GM18499 (cell line): ENCODE measurements around the gene TWNK.

ENCODE experiments used
- ATAC-seq: cut with Tn5 transposase; IDR thresholded peaks from one replicate; pipeline ENCODE4 v1.9.1; 2021; ENCODE audit warnings: moderate number of reproducible peaks; ENCODE audit not compliant: insufficient read depth, unreplicated experiment

The TWNK gene

DNA sequence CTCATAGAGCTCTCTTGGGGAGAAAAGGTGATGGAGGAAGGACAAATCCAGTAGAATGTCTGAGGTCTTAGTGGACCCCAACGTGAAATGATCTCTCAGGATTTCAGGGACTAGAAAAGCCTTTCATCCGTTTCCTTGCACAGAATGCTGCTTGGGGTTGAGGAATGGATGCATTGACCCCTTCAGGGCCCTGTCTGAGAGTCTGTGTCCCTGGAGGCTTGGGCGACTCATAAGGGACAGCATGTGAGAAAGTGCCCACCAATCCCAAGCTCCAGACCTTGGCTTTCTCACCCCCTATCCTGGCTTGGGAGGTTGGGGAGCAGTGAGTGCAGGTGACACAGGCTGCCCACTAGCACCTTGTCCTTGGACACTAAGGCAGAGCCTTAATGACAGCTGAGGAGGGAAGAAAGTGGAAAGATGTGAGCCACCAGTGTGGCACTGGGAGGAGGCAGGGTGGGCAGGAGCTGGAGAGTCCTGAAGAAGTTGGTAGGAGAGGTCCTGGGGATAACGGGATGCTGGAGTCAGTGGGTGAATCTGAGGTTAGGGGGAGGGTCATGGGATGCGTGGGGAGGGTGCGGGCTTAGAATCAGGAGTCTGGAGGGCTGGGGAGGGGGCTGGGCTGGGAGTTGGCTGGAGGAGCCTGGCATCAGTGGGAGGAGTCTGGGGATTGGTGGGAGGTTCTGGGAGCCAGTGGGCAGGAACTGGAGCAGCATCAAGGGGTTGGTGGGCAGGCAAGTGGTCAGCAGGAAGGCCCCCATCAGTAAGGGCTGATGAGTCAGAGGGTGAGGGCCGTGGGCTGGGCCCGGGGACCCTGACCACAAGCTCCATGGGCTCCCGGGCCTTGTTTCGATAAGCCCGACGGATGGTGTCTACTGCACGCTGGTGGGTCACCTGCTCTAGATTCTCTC lies 20.8 kb downstream of the TWNK start:
- ATAC-seq = no peak

DNA sequence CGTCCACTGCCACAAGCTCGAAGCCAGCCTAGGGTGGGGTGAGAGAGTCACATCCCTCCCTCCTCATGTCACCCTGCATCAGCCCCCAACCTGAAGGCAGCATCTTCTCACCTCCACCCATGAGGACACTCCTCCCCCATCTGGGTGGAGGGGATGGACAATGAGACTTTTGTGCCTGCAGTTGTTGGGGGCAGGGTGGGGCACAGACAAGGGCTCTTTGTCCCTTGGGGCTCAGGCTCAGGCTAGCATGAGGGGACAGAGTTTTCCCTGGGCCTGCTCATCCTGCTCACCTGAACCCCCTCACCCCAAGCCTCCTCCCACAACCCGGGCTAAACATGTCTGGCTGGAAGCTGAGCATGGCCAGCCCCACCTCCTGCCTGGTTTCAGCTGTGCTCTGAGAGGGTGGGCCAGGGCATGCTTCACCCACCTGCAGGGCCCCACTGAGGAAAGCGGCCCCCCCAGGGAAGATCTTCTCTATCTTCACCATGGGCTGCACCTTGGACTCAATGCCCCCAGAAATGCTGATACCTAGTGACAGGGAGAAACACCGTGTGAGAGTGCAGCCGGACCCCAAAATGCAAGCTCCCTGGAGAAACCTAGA lies 21.6 kb downstream of the TWNK start:
- ATAC-seq = no peak

DNA sequence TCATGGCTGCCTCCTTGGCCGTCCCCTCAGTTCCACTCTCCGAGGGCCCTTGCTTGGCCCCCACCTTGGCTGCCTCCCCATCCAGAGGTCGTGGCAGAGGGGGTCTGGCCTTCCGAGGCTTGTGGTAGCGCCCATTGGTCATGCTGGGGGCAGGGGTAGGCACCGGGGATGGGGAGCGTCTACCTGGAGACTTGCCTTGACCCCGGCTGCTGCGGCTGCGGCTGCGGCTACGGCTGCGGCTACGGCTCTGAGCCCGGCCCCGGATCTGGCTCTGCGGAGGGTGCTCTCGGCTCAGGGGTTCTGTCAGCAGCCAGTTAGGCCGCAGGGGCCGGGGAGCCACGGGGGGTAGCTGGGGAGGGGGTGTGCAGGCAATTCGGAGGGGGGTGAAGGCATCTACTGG lies 23.0 kb downstream of the TWNK start:
- ATAC-seq = no peak

DNA sequence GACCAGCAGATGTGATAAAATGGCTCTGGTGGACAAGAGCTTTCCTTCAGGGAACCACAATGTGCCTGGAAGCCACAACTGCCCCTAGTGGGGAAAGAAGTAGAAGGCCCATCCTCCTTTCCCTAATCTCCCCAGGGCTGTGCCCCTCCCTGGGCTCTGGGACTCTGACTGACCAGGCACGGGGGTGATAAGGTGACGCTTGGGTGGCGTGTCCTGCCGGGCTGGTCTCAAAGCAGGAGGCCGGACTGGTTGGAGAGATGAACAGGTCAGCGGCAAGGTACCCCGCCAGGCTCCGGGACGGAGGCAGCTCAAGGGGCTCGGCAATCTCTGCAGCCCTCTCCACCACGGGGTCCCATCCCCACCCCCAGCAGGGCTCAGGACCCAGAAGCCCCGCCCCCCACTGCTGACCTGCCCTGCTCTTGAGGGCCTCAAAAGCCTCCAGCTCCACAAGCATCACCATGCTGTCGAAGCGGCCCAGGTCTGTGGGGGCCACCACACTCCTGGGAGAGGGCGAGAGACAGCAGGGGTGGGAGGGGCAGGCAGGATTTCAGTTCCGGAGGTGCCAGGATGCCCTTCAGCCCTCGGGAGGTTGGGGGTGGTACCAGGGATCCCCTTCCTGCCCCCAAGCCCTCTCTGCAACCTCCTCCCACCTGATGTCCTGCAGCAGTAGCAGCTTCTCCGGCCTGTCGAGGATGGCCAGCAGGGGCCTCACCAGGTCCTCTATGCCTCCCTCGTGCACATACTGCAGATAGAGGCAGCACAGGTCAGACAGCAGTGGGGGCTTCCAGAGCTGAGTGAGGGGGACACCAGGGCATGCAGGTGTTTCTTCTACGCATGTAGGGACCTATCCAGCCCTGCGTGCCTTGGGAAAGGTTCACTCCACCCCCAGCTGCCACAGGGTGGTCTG lies 24.4 kb downstream of the TWNK start:
- no peak for ATAC-seq

DNA sequence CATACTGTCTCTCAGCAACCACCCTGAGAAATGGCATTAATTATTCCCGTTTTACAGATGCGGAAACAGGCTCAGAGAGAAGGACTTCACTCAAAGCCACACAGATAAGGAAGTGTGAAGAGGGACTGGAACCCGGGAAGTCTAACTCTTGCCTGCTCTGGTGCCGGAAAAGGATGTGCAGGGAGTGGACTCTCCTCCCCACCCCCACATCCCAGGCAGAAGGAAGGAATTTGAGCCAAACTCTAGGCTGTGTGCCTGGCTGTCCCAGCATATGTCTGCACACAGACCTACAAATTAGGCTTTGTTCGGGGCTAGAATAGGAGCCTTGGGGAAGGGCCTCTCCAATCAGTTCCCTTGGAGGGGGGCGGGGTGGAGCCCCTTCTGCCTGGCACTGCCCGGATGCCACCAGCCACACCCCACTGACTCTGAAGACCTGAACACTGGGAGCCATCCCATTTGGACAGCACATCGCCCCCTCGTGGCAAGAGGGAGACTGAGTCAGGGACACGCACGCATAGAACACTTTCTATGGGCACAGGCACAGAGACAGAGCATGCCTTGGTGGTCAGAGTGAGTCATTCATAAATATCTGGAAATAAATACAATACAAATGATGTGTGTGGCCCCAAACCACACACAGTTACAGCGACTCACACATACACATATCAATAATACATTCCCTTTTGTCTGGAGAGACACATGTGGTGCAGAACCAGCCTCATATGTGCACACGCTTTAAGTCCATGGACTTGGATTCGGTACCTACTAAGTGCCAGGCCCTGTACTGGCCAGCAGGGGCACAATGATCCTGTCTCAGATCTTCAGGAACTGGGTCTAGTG lies 25.4 kb downstream of the TWNK start:
- ATAC-seq = peak; percentile 75

DNA sequence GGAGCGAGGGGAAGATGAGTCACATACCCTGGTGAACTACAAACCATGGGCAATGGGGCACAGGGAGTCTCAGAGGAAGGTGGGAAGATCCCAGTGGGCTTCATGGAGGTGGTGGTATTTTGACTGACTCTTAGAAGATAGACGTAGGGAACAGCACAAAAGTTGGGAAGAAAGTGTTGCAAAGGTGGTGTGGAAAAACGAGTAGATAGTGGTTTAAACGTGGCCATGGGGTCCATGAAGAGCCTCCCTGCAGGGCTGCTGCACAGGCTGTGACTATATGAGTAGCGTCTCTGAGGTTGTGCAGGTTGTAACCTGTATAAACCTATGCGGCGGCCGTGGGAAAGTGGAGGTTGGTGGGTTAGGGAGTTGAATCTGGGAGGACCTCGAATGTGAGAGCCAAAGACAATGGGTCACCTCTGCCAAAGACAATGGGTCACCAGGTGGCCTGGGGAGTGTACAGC lies 26.1 kb downstream of the TWNK start:
- ATAC-seq = no peak

DNA sequence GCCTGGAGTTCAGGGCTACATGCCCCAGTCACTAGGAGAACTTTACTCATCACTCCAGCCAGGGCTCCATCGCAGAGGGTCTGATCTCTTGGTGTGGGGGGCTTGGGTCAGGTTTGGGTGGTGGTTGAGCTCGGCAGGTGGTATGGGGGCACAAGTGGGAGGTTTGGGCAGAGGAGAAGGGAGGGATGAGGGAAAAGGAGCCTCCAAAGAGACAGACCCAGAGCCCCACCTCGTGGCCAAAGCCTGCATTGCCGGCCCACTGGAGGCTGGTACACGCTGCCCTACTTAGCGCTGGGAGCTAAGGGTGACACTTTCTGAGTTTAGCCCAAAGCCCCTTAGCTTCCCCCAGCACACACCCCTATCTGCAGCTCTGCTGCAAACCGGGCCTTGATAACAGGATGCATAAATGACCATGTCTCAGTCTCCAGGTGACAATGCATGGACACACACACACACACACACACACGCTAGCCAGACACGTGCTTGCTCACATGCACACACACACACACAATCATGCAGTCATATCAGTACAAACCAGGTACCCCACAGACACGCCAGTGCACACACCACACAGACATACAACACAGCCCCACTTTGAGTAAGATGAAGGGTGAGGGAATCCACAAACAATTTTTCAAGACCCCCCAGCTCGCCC lies 27.0 kb downstream of the TWNK start:
- ATAC-seq = no peak

DNA sequence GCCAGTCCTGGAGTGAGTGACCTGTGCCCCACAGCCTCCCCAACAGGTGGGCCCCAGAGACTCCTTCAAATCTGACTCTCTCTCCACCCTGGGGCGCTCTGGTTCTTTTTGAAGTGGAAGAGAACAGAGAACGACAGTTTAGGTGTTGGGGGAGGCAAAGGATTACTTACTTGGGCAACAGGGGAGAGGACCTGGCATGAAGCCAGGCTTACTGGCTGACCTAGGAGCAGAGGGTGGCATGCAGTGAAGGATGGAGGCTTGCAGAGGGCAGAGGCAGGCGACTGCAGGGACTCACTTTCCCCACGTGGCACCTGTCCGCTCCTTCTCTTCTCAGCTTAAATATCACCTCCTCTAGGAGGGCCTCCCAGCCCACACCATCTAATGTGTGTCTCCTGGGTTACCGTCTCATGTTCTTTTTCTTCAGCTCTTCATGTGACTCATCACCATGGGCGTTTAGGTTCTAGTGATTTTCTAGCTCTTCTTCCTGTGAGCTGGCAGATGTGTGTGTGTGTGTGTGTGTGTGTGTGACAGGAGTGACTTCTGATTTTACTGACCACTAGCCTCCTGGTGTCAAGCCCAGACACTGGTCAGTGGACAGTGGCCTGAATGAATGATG lies 27.7 kb downstream of the TWNK start:
- no peak for ATAC-seq

DNA sequence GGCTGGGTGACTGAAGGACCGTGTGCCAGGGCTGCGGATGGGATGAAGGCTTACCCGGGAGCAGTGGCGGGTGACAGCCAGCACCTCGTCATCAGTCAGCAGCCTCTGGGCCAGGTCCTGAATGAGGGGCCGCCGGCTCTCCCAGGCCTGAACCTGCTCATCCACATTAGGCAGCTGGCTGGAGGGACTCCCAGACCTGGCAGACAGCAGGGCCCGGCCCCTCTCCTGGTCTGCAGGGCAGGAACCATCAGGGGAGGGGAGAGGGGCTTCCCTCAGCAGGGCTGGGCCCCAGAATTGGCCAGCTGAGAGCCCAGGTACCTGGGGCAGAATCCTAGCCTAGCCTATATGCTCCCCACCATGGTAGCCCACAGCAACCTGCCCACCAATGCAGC lies 28.2 kb downstream of the TWNK start:
- ATAC-seq = no peak

DNA sequence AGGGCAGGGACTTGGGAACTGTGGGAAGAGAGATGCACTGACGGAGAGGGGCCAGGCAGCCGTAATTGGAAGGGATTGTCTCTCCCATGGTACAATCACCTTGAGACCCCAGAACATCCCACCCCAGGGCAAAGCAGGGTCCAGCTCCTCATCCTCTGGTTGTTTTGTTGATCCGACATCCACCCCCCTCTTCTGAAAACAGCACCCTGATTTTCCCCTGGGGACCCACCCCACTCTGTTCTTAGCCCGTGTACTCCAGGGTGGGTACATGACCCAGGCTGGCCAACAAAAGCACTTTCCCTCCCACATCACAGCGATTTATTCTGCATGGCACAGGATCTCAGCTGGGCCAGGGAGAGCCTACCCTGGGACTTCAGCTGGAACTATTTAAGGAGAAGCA lies 29.5 kb downstream of the TWNK start:
- ATAC-seq = no peak

DNA sequence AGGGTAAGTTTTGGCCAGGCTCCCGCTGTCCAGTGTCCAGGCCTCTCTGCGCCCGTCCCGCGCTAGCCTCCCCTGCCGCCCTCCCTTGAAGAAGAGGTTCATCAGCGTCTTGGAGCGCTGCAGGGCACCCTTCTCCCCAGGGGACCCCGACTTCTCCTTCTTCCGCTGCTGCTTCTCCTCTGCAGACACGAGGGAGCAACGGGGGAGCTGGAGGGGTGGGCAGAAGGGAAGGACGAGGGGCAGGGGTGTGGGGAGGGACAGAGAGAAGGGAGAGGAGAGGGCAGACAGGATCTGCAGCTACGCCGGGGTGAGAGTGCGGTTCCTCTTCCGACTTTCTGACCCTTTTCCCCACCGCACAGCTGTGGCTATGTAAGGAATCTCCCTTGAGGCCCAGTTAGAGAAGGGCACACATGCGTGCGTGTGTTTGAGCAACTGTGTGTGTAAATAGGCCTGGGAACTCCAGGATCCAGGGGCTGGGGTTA lies 30.8 kb downstream of the TWNK start:
- no peak for ATAC-seq

DNA sequence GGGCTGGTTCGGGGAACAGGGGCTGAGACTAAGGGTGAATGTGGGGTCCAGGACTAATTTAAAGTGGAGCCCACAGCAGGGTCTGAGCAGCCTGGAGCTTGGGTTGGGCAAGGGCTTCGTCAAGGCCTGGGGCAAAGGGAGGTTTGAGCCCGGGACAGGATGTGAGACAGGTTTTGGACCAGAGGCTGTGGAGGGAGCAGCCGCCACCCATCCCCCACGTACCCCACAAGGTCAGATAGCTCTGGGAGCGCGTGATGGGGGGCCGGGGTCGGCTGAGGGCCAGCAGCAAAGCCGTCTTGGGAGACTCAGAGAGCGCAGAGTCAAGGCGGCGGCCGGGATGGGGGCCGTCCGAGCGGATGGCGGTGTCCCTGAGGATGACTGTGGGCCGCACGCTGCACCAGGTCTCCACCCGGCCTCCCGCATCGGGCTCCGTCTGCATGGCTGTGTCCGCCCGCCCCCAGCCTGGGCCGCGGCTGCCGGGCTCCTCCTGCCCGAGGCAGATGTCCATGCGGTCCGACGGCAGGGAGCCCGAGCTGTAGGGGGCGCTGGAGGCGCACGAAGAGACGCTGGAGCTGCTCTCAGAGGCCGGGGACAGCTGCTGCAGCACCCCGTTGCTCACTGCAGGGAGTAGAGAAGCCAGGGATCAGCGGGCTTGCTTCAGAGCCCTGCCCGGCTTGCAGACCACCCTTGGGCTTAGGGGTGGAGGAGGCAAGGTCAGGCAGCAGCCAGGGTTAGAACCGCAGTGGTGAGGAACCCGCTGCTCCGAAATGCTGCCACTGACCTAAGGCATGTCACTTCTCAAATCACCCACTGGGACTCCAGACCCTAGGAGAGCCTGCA lies 31.5 kb downstream of the TWNK start:
- no peak for ATAC-seq

DNA sequence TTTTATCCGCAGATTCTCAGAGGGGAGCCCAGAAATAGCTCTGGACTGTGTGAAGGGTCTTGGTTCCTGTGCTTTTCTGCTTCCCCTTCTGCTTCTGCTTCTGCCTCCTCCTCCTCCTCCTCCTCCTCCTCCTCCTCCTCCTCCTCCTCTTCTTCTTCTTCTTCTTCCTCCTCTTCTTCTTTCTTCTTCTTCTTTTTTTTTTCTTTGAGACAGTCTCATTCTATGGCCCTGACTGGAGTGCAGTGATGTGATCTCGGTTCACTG lies 32.0 kb downstream of the TWNK start:
- no peak for ATAC-seq

DNA sequence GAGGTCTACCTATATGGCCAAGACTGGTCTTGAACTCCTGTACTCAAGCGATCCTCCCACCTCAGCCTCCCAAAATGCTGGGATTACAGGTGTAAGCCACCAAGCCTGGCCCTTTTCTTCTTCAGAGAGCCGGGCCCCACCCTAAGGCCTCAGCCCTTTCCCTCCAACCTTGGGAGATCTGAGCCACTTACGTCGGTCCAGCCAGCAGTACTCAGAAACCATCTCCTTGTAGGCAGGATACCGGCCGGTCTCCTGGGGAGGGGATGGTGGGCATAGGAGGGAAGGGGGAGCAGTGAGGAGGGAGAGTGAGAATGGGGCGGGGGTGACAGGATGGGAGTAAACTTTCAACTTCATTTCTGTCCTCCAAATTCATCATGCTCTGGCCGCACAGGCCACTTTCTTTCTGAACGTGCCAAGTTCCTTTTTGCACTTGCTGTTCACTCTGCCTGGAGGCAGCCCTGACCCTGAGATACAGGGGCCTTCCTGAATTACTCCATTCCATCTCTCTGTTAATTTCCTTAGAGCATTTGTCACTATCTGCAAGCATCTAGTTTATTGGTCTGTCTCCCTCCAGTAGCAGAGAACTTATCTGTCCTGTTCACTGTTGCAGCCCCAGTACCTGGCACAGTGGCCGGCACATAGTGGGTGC lies 33.2 kb downstream of the TWNK start:
- ATAC-seq = no peak

DNA sequence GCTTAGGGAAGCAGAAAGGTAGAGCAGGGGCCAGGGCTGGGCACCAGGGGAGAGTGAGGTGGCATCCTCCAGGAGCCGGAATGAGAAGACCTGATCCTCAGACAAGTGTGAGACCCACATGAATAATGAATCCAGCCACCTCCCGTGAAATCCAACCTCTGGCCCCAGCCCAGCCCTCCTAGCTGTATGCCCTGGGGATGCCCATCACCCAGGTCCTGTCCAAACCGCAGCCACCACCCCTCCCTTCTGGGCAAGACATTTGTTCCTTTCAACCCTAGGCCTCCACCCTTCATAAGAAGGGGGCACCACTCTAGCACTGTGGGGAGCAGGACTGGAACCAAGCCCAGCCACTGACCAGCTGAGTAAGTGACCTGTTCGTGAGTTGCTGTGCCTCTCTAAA lies 33.9 kb downstream of the TWNK start:
- ATAC-seq = no peak

DNA sequence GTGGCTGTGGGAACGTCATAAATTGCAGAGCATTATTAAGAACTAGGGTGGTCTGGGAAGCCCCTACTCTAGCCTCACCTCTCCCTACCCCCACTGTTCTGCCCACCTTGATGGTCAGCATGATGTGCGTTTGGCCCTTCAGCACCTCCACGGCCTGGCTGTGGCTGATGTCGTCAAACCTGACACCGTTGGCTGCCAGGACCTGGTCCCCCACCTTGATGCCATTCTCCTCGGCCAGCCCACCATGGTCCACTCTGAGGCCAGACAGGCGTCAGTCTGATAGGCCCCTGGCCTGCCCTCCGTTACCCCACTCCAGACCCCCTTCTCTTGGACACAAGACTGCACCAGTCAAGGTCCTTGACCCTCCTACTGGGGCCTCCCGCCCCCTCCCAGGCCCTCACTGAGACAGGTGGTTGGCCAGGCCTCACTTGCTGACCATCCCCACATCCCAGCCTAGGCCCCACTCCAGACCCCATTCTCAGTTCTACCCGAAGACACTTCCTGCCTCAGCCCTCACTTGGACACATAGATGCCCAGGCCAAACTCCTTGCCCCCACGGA lies 34.4 kb downstream of the TWNK start:
- no peak for ATAC-seq

DNA sequence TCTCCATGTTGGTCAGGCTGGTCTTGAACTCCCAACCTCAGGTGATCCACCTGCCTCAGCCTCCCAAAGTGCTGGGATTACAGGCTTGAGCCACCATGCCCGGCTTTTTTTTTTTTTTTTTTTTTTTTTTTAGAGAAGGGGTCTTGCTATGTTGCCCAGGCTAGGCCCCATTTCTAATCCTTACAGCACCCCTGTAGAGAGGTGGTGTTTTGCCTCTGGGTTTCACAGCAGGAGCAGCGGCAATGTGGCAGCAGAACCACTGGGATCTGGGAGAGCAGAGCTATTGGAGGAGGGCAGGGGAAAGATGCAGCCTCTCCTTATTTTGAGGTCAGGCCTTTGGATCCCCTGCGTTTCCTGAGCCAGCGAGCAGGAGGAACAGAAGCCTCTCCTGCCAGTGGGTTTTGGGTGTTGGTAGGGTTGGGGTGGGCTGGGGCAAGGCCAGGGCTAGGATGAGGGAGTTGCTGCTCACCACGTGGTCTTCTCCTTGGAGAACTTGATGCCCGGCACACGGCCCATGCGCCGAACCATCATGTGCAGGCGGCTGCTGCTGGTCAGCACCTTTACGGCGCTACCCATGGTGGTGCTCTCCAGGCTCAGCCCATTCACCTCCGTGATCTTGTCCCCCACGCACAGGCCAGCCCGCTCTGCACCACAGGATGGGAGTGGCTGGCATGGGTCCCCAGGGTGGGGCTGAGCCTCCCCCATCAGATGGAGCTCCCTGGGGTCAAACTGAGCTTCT lies 35.8 kb downstream of the TWNK start:
- ATAC-seq = no peak
